ENCODE data around the gene TCF7L1. TPM values are rescaled to one million over a fixed set of nuclear protein-coding genes. Genes with fewer than 3 reads are reported as not detected.

TCF7L1 gene
- total and polyA plus RNA-seq, 2 donors (not counting 3 experiments of a cell fraction or from before 2014, with no cell fraction given), result 9.6 to 17.4 TPM

DNA sequence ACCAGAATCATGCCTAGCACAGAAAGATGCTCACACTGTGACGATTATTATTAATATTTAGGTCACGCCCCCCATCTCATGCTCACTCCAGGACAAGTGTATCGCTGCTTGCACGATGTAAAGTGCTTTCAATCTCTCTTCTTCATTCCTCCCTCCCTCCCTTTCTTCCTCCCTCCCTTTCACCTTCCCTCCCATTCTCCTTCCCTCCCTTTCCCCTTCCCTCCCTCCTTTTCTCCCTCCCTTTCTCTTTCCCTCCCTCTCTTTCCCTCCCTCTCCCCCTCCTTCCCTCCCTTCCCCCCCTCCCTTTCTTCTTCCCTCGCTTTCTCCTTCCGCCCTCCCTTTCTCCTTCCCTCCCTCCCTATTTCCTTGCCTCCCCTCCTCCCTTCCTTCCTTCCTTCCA, 175.0 kb downstream of the TCF7L1 start:
- H3K9me3 ChIP-seq (replicated peaks; ENCODE audit: control insufficient read depth, insufficient read depth, low read length), result no peaks in the 10 kb centered on the region
- H3K4me2 ChIP-seq (ENCODE audit: insufficient read depth, low read length), result no peak overlapping the region
- no peaks in the 10 kb centered on the region for H3K79me2 ChIP-seq (ENCODE audit: control insufficient read depth, insufficient read depth, low read length)
- FAIRE-seq (no peak), DNase-seq (ENCODE audit: low read depth, low spot score) (no peak)
- H3K9ac ChIP-seq (replicated peaks; ENCODE audit: extremely low read depth, insufficient read depth, low read length), result no peak overlapping the region
- intact Hi-C loops (cut with micrococcal nuclease) (no loop called here), dilution Hi-C loops (cut with MboI; ENCODE audit: extremely low pct_ligation_motif_present, low sequenced_read_pairs) (no loop called here)
- peaks cover 9% of the 10 kb centered on the region for H3K4me1 ChIP-seq (ENCODE audit: control insufficient read depth, extremely low read depth, insufficient read depth, low read length)
- H3K4me3 ChIP-seq (replicated peaks in 1 of 3; ENCODE audit: insufficient read depth in 1 of 3, low read depth in 1 of 3, low read length in 3 of 3), result no peak overlapping the region
- TF ChIP-seq JUN (IDR thresholded peaks at IDR 0.05; ENCODE audit: borderline replicate concordance, insufficient read depth, insufficient read length, low read depth), result no peak
- no peak for TF ChIP-seq EZH2 (IDR thresholded peaks at IDR 0.05; ENCODE audit: borderline replicate concordance, low read depth, low read length, severe bottlenecking)
- TF ChIP-seq GATA2 (IDR thresholded peaks at IDR 0.05; ENCODE audit: insufficient read depth, insufficient read length, low read depth, low read length), result no peak
- no peak for TF ChIP-seq MYC (IDR thresholded peaks at IDR 0.05; ENCODE audit: low read depth, low read length)
- TF ChIP-seq, protein P1, sequence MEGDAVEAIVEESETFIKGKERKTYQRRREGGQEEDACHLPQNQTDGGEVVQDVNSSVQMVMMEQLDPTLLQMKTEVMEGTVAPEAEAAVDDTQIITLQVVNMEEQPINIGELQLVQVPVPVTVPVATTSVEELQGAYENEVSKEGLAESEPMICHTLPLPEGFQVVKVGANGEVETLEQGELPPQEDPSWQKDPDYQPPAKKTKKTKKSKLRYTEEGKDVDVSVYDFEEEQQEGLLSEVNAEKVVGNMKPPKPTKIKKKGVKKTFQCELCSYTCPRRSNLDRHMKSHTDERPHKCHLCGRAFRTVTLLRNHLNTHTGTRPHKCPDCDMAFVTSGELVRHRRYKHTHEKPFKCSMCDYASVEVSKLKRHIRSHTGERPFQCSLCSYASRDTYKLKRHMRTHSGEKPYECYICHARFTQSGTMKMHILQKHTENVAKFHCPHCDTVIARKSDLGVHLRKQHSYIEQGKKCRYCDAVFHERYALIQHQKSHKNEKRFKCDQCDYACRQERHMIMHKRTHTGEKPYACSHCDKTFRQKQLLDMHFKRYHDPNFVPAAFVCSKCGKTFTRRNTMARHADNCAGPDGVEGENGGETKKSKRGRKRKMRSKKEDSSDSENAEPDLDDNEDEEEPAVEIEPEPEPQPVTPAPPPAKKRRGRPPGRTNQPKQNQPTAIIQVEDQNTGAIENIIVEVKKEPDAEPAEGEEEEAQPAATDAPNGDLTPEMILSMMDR (IDR thresholded peaks at IDR 0.05; ENCODE audit: extremely low read depth in 1 of 2, insufficient read depth in 1 of 2, low read depth in 1 of 2, low read length in 2 of 2), result no peak
- no peak for TF ChIP-seq POLR2AphosphoS5 (IDR thresholded peaks at IDR 0.05; ENCODE audit: insufficient read depth, low read depth, low read length)
- no peak for TF ChIP-seq FOS (IDR thresholded peaks at IDR 0.05; ENCODE audit: borderline replicate concordance, insufficient read depth, low read length)
- TF ChIP-seq MAX (IDR thresholded peaks at IDR 0.05; ENCODE audit: insufficient read depth, insufficient read length), result no peak
- TF ChIP-seq POLR2A (IDR thresholded peaks at IDR 0.05; ENCODE audit: low read depth, low read length), result no peak
- no peaks in the 10 kb centered on the region for H4K20me1 ChIP-seq (replicated peaks; ENCODE audit: control insufficient read depth, extremely low read depth, insufficient read depth, low read length)
- no peaks in the 10 kb centered on the region for H3K27me3 ChIP-seq (ENCODE audit: control insufficient read depth in 2 of 2, insufficient read depth in 2 of 2, low read length in 2 of 2)
- no peaks in the 10 kb centered on the region for H3K9me1 ChIP-seq (replicated peaks; ENCODE audit: control insufficient read depth, extremely low read depth, insufficient read depth, low read length)
- H2AFZ ChIP-seq (ENCODE audit: low read depth, low read length), result no peak overlapping the region
- ChIA-PET CTCF (interaction anchor here (1.2 to 1.9 kb wide), 2 partner anchors 7 to 23 kb away, joined by 3 to 26 read pairs; no protein-coding TSS in a partner anchor), POLR2A (no interaction called here)
- peaks cover 3 to 11% of the 10 kb centered on the region in 2 experiments for H3K36me3 ChIP-seq (ENCODE audit: control insufficient read depth in 2 of 2, extremely low read depth in 1 of 2, insufficient read depth in 2 of 2, low read length in 2 of 2)
- no TSS peak for BruUV-seq (replicated peaks)
- no peak overlapping the region for H3K27ac ChIP-seq (ENCODE audit: insufficient read depth, low read depth, low read length)

All from endothelial cell of umbilical vein (primary cell).